GM21737 (cell line): ENCODE measurements around the gene PI3.
"Not testable (repeated sequence)": the region's sequence is repeated elsewhere in the genome, so short reads cannot be mapped to it uniquely, and the experiment has no call there.

Source experiments
- ATAC-seq: cut with Tn5 transposase; IDR thresholded peaks from one replicate; pipeline ENCODE4 v1.9.1; 2021; ENCODE audit warnings: mild to moderate bottlenecking, moderate library complexity; ENCODE audit not compliant: unreplicated experiment

PI3 gene, protein sequence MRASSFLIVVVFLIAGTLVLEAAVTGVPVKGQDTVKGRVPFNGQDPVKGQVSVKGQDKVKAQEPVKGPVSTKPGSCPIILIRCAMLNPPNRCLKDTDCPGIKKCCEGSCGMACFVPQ

GRCh38 chr20:45174434-45175364 lies at the start of gene PI3:
Gene PI3 (plus strand): TSS chr20:45174902. CDS start chr20:45174923, 21 bp downstream.
- ATAC-seq: no peak

GRCh38 chr20:45128099-45128498 lies 46.6 kb upstream of the PI3 start:
- no peak for ATAC-seq

DNA sequence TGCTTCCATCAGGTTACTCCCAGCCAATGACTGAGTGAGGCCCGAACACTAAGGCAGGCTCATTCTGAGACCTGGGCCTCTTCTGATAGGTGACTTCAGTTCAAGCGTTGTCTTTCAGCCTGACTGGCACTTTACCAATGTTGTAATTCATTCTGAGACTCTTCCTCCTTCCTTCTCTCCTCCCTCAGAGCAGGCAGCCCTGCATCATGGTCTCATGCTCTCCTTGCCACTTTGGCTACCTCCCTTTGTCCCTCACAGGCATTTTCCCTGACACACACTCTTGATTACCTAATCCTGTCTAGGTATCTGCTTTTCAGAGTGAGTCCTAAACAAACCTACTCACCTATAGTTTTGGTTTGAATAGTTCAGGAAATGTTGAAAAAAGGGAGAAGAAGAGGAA lies 37.8 kb upstream of the PI3 start:
- ATAC-seq: no peak

DNA sequence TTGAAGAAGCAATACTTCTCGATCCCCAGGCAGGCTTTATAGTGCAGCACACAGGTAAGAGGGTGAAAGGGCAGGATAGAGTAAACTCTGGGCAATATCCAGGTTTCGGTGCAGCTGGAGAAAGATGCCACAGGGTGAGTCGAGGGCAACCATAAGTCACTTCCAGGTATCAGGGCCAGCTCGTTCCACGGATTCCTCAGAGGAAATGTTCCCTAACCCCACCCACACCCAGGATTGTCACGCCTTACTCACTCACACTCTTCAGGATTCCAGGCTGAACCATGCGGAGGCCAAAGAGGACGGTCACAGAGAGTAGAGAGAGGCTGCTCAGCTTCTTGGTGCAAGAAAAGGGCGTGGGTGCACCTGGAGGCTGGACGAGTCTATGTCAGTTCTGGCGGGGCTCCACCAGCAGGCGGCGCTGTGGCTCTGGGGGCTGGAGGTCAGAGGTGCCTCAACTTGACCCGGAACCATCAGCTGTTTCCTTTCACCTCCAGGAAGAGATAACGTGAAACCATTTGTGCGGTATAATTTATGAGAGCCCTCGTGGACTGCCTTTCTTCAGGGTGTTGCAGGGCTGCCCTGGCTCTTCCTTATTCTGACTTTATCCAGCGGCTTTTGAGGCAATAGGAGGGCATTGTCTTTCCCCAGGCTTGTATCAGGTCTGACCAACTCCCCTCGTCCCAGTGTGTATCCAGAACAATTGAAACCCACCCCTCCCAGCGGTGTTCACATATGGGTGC lies 36.0 kb upstream of the PI3 start:
- ATAC-seq: no peak

DNA sequence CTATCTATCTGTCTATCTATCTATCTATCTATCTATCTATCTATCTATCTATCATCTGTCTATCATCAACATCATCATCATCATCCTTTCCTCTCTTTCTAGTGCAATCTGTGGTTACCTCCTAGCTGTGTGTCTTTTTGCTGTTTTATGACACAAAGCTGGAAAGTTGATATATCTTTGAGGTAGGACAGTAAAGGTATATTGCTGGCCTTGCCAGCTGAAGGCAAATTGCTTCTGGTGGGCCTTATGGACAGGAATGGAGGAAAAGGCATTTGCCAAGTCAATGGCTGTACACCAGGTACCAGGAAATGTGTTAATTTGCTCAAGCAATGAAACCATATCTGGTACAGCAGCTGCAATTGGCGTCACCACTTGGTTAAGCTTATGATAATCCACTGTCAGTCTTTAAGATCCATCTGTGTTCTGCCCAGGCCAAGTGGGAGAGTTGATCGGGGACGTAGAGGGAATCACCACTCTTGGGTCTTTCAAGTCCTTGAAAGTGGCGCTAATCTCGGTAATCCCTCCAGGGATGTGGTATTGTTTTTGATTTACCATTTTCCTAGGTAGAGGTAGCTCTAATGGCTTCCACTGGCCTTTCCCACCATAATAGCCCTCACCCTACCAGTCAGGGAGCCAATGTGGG lies 34.8 kb upstream of the PI3 start:
- ATAC-seq: not testable (repeated sequence)

- ATAC-seq: no peak
Measured at GRCh38 chr20:45140836-45141235, 33.9 kb upstream of the PI3 start.

DNA sequence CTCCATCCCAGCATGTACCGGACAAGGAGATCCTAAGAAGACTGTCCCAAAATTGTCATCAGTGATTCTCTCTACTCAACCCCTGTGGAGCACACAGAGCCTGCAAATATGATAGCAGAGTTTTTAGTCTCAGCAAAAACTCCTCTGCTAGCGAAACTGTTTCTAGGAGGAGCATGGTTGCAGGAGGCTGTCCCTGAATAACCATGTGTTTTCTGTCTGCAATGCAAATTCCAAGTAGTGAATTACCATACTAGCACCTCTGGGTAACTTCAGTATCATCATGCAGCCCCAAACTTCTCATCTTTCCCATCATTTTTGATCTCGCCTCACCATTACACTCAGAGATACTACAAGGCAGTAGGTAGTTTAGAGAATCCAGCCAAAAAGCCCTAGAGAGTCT lies 25.6 kb upstream of the PI3 start:
- ATAC-seq: no peak

- no peak for ATAC-seq
Measured at GRCh38 chr20:45152405-45152804, 22.3 kb upstream of the PI3 start.

GRCh38 chr20:45153147-45153546 lies 21.6 kb upstream of the PI3 start:
- no peak for ATAC-seq

GRCh38 chr20:45153752-45154151 lies 20.9 kb upstream of the PI3 start:
- ATAC-seq: no peak

- ATAC-seq: no peak
Measured at GRCh38 chr20:45154183-45154582, 20.5 kb upstream of the PI3 start.

DNA sequence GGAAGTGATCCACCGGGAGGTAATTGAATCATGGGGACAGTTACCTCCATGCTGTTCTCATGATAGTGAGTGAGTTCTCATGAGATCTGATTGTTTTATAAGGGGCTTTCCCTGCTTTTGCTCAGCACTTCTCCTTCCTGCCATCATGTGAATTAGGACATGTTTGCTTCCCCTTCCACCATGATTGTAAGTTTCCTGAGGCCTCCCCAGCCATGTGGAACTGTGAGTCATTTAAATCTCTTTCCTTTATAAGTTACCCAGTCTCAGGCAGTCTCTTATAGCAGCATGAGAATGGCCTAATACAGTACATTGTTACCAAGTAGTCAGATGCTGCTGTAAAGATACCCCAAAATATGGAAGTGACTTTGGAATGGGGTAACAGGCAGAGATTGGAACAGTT lies 19.9 kb upstream of the PI3 start:
- ATAC-seq: not testable (repeated sequence)

- ATAC-seq: no peak
Measured at GRCh38 chr20:45156713-45157112, 18.0 kb upstream of the PI3 start.

GRCh38 chr20:45157962-45158361 lies 16.7 kb upstream of the PI3 start:
- ATAC-seq: no peak

GRCh38 chr20:45163083-45163803 lies 11.5 kb upstream of the PI3 start:
- ATAC-seq: no peak

DNA sequence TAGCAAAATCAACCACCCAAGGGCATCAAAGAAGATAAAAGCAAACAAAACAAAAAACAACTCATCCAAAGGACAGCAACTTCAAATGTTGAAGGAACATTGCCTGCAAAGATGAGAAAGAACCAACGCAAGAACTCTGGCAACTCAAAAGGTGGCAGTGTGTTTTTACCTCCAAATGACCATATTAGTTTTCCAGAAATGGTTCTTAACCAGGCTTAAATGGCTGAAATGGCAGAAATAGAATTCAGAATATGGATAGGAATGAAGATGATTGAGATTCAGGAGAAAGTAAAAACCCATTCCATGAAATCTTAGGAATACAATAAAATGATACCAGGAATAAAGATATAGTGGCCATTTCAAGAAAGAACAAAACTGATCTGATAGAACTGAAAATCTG lies 9.8 kb upstream of the PI3 start:
- ATAC-seq: no peak

DNA sequence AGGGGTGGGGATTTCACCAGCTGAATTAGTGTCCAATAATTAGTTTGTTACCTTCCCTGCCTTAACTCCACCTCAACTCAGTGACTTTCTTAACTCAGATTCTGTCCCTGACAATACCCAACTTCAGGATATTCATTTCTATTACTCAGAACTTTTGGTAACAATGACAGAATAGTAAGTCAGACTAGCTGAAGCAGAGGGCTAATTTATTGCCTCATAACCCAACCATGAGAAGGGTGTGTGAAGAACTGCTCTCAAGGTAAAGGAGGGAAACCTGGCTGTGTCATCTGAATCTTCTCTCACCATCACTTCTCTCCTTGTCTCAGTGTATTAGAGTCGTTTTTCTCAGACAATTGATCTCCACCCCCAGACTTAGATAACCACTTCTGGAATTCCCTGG lies 1.2 kb upstream of the PI3 start:
- ATAC-seq: no peak

DNA sequence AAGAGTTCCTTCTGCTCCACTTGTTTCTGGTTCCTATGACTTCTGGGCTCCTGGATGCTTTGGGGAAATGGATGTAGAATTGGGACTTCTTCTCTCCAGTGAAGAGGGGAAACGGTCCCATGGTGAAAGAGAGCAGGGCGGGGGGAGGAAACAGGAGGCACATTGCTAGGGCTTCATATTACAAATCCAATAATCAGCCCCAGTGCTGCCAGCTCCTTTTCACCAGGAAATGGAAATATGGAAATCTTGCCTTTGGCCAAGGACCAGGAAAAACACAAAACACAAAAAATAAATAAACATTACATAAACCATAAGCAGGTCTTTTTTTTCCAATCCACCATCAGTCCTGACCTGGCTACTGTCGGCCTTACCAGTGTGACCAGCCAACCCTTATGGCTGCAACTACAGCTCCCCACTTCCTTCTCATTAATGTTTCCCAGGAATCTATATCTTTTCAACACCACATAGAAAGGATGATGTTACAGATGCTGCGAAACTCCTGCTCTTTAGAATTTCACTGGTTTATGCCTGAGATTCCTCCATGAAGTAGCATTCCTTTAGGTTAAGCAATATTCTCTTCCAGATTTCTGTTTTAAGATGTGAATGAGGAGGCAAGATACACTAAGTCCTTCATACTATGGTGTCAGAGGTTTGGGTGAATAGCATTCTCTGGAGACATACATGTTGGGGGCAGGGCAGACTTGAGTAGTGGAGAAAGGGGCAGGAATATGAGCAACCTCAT lies 2.0 kb downstream of the PI3 start:
- ATAC-seq: no peak

DNA sequence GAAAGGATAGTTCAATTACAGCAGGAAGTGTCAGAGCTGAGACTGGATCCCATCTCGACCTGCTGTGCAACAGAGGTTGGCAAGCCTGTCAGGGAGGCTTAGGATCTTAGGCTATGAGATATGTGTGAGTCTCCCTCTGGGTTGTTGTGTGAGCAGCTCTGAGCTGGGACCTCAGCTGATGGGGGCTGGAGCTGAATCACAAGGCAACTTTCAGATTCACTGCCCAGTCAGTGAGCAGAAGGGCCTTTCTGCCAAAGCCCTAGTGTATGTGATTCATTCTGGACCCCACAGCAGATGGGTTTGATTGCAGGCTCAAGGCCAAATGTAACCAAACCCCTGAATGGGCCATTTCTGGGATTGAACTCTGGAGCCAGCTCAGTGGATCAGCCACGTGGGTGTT lies 4.5 kb downstream of the PI3 start:
- no peak for ATAC-seq

GRCh38 chr20:45181639-45182038 lies 6.9 kb downstream of the PI3 start:
- no peak for ATAC-seq
